Erythroblast (primary cell): ENCODE results near the gene PRRG3.

Source experiments
- GATA1 ChIP-seq: IDR thresholded peaks from 2 replicates; pipeline ENCODE4 v1.6.1; 2011; ENCODE audit warnings: low read depth, mild to moderate bottlenecking, control low read depth, low read length, moderate library complexity
- POLR2A ChIP-seq: IDR thresholded peaks from 2 replicates; pipeline ENCODE4 v1.6.1; 2011; ENCODE audit warnings: mild to moderate bottlenecking, low read length

GRCh38 chrX:151745651-151746050 is 50.4 kb downstream of the PRRG3 start:
- TF ChIP-seq POLR2A, result no peak
- TF ChIP-seq GATA1, result no peak
